OCI-LY1 (cell line): ENCODE data around the gene DYDC1.
"Not testable (repeated sequence)": the region's sequence is repeated elsewhere in the genome, so short reads cannot be mapped to it uniquely, and the experiment has no call there.

Source experiments
- H2AFZ ChIP-seq: fragments of 200-600 bp; sonication (generic), shearing (Covaris generic); 2 replicates; pipeline ENCODE4 v1.6.0; 2014; ENCODE audit warnings: antibody characterized with exemption, mild to moderate bottlenecking, low read length
- H3F3A ChIP-seq: fragments of 200-600 bp; sonication (generic), shearing (Covaris generic); 2 replicates; pipeline ENCODE4 v1.6.0; 2014; ENCODE audit warnings: mild to moderate bottlenecking, antibody characterized with exemption, low read length, moderate library complexity; ENCODE audit not compliant: insufficient read depth
- H3K27ac ChIP-seq: fragments of 200-600 bp; sonication (generic); 2 replicates; pipeline ENCODE4 v1.5.1; 2014; ENCODE audit warnings: low read length, mixed run types, mild to moderate bottlenecking, low read depth; ENCODE audit not compliant: poor library complexity, severe bottlenecking
- H3K27me3 ChIP-seq: fragments of 200-600 bp; sonication (generic); 2 replicates; pipeline ENCODE4 v1.6.0; 2014; ENCODE audit warnings: antibody characterized with exemption, mild to moderate bottlenecking, low read length, moderate library complexity; ENCODE audit not compliant: insufficient read depth
- H3K36me3 ChIP-seq: fragments of 200-600 bp; sonication (generic); 2 replicates; pipeline ENCODE4 v1.6.1; 2014; ENCODE audit warnings: mild to moderate bottlenecking, antibody characterized with exemption, low read length, moderate library complexity, mixed read lengths; ENCODE audit not compliant: insufficient read depth
- H3K4me1 ChIP-seq: fragments of 200-600 bp; sonication (generic); 2 replicates; pipeline ENCODE4 v1.5.1; 2014; ENCODE audit warnings: mild to moderate bottlenecking, low read length, moderate library complexity; ENCODE audit not compliant: insufficient read depth, severe bottlenecking
- H3K4me2 ChIP-seq: fragments of 200-600 bp; sonication (generic), shearing (Covaris generic); 2 replicates; pipeline ENCODE4 v1.6.1; 2014; ENCODE audit warnings: low read length
- H3K4me3 ChIP-seq: fragments of 200-600 bp; sonication (generic); 2 replicates; pipeline ENCODE4 v1.5.1; 2014; ENCODE audit warnings: low read length, low read depth, mild to moderate bottlenecking, mixed read lengths; ENCODE audit not compliant: poor library complexity, severe bottlenecking
- H3K79me2 ChIP-seq: fragments of 200-600 bp; shearing (Covaris generic); 2 replicates; pipeline ENCODE4 v1.6.1; 2016; ENCODE audit warnings: mixed run types, low read length, mixed read lengths; ENCODE audit not compliant: insufficient read depth
- H3K9ac ChIP-seq: fragments of 200-600 bp; sonication (generic), shearing (Covaris generic); 2 replicates; pipeline ENCODE4 v1.6.1; 2014; ENCODE audit warnings: mild to moderate bottlenecking, low read length, mixed read lengths
- H3K9me2 ChIP-seq: fragments of 200-600 bp; sonication (generic), shearing (Covaris generic); 2 replicates; pipeline ENCODE4 v1.6.1; 2014; ENCODE audit warnings: low read depth, mild to moderate bottlenecking, low read length, mixed read lengths
- H3K9me3 ChIP-seq: fragments of 200-600 bp; shearing (Covaris generic); 2 replicates; pipeline ENCODE4 v1.6.1; 2014; ENCODE audit warnings: low read length, mixed read lengths
- H4K20me1 ChIP-seq: fragments of 200-600 bp; sonication (generic), shearing (Covaris generic); 2 replicates; pipeline ENCODE4 v1.6.0; 2016; ENCODE audit warnings: mild to moderate bottlenecking, low read length; ENCODE audit not compliant: insufficient read depth
- EZH2 ChIP-seq: fragments of 200-600 bp; sonication (generic), shearing (Covaris generic); IDR thresholded peaks from 2 replicates; pipeline ENCODE4 v1.8.0; 2017; ENCODE audit warnings: borderline replicate concordance, mixed run types, mild to moderate bottlenecking, antibody characterized with exemption, low read length, moderate library complexity, mixed read lengths
- TF ChIP-seq, protein P1 (sequence below): fragments of 200-600 bp; sonication (generic), shearing (Covaris generic); IDR thresholded peaks from 2 replicates; pipeline ENCODE4 v1.5.1; 2017; ENCODE audit warnings: mild to moderate bottlenecking, antibody characterized with exemption, low read length, moderate library complexity, mixed read lengths

Gene DYDC1

DNA sequence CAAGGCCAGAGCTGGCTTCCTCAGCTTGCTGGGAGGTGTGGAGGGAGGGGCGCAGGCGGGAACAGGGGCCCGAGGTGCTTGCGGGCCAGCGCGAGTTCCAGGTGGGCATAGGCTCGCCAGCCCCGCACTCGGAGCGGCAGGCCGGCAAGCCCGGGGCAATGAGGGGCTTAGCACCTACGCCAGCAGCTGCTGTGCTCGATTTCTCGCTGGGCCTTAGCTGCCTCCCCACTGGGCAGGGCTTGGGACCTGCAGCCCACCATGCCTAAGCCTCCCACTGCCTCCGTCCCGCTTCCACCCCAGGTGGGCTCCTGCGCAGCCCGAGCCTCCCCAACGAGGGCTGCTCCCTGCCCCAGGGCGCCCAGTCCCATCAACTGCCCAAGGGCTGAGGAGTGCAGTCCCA, 41.2 kb downstream of the DYDC1 start:
- no peaks in the 10 kb centered on the region for H3K4me1 ChIP-seq
- H3K36me3 ChIP-seq: no peaks in the 10 kb centered on the region
- H3K79me2 ChIP-seq: no peaks in the 10 kb centered on the region
- H3K27me3 ChIP-seq: no peaks in the 10 kb centered on the region
- no peak overlapping the region for H3K9ac ChIP-seq
- H3K9me3 ChIP-seq: peaks cover 3% of the 10 kb centered on the region
- H3K9me2 ChIP-seq: no peaks in the 10 kb centered on the region
- H3F3A ChIP-seq: no peaks in the 10 kb centered on the region
- TF ChIP-seq, protein P1, sequence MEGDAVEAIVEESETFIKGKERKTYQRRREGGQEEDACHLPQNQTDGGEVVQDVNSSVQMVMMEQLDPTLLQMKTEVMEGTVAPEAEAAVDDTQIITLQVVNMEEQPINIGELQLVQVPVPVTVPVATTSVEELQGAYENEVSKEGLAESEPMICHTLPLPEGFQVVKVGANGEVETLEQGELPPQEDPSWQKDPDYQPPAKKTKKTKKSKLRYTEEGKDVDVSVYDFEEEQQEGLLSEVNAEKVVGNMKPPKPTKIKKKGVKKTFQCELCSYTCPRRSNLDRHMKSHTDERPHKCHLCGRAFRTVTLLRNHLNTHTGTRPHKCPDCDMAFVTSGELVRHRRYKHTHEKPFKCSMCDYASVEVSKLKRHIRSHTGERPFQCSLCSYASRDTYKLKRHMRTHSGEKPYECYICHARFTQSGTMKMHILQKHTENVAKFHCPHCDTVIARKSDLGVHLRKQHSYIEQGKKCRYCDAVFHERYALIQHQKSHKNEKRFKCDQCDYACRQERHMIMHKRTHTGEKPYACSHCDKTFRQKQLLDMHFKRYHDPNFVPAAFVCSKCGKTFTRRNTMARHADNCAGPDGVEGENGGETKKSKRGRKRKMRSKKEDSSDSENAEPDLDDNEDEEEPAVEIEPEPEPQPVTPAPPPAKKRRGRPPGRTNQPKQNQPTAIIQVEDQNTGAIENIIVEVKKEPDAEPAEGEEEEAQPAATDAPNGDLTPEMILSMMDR: no peak
- TF ChIP-seq EZH2: no peak
- H3K4me3 ChIP-seq: no peak overlapping the region
- H3K4me2 ChIP-seq: no peak overlapping the region
- no peak overlapping the region for H2AFZ ChIP-seq
- H4K20me1 ChIP-seq: no peaks in the 10 kb centered on the region
- H3K27ac ChIP-seq: no peak overlapping the region

GRCh38 chr10:80313523-80313922, 43.0 kb downstream of the DYDC1 start:
- Histone ChIP-seq H3K36me3 (no peaks in the 10 kb centered on the region), H3K4me1 (no peaks in the 10 kb centered on the region), H3K9ac (no peak overlapping the region), H3K79me2 (no peaks in the 10 kb centered on the region), H3K4me3 (no peak overlapping the region), H3K9me3 (peaks cover 3% of the 10 kb centered on the region), H3K27me3 (no peaks in the 10 kb centered on the region), H3F3A (no peaks in the 10 kb centered on the region), H3K27ac (no peak overlapping the region), H3K4me2 (no peak overlapping the region), H2AFZ (no peak overlapping the region), H3K9me2 (no peaks in the 10 kb centered on the region), H4K20me1 (no peaks in the 10 kb centered on the region)
- no peak for TF ChIP-seq EZH2
- TF ChIP-seq, protein P1: no peak

- not testable (repeated sequence) for H3K4me3 ChIP-seq, H4K20me1 ChIP-seq, H2AFZ ChIP-seq, H3K79me2 ChIP-seq, H3K4me2 ChIP-seq, H3K27ac ChIP-seq, H3F3A ChIP-seq, H3K9ac ChIP-seq, H3K9me3 ChIP-seq, H3K9me2 ChIP-seq, H3K27me3 ChIP-seq, H3K4me1 ChIP-seq, H3K36me3 ChIP-seq
These were observed 50.6 kb downstream of the DYDC1 start for GRCh38 chr10:80305989-80306388.

DNA sequence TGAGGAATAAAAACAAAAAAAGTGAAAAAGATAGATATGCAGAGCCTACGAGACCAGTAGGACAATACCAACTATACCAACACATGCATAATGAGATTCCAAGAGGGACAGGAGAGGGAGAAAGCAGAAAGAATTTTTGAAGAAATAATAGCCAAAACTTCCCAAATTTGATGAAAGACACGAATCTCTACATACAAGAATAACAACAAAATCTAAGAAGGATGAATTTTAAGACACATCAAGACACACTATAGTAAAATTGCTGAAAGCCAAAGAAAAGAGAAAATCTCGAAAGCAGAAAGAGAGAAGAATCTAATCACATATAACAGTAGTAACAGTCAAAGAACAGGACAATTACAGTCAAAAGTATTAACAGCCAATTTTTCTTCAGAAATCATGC, 59.6 kb downstream of the DYDC1 start:
- H3K4me3 ChIP-seq: no peak overlapping the region
- TF ChIP-seq, protein P1: no peak
- no peak for TF ChIP-seq EZH2
- no peaks in the 10 kb centered on the region for H3K36me3 ChIP-seq
- no peaks in the 10 kb centered on the region for H3K9me3 ChIP-seq
- no peaks in the 10 kb centered on the region; the same call in 1 of the 2 replicates for H3K27me3 ChIP-seq
- no peaks in the 10 kb centered on the region for H3K4me1 ChIP-seq
- no peaks in the 10 kb centered on the region for H3K9me2 ChIP-seq
- H4K20me1 ChIP-seq: no peaks in the 10 kb centered on the region
- H3K27ac ChIP-seq: no peak overlapping the region
- no peaks in the 10 kb centered on the region for H3K79me2 ChIP-seq
- no peak overlapping the region for H2AFZ ChIP-seq
- no peak overlapping the region for H3K9ac ChIP-seq
- H3F3A ChIP-seq: no peaks in the 10 kb centered on the region
- no peak overlapping the region for H3K4me2 ChIP-seq
